BJ (cell line): ENCODE results near the gene TMEM151B. TPM values are rescaled to one million over a fixed set of nuclear protein-coding genes. Genes with fewer than 3 reads are reported as not detected.
"Not testable (repeated sequence)": the region's sequence is repeated elsewhere in the genome, so short reads cannot be mapped to it uniquely, and the experiment has no call there.

ENCODE experiments used
- CTCF ChIA-PET: fragments of 350-600 bp; formaldehyde crosslinking; extraction: SDS; loops from one replicate; lab custom pipeline; 2021; ENCODE audit warnings: antibody characterized with exemption, inconsistent platforms; lab: Yijun Ruan, JAX
- POLR2A ChIA-PET: fragments of 300-600 bp; sonication (Branson Sonifier 250); formaldehyde crosslinking; extraction: SDS; loops from one replicate; lab custom pipeline; 2021; ENCODE audit warnings: antibody characterized with exemption; lab: Charles Lee
- DNase-seq: peaks from one replicate; pipeline ENCODE4 v3.0.0-alpha.2; 2011; ENCODE audit warnings: low read depth
- H3K27me3 ChIP-seq: 2 replicates; pipeline ENCODE4 v1.6.0; 2011; ENCODE audit warnings: low read length; ENCODE audit not compliant: control insufficient read depth, insufficient read depth
- H3K36me3 ChIP-seq: 2 replicates; pipeline ENCODE4 v1.5.1; 2011; ENCODE audit warnings: low read length; ENCODE audit not compliant: control insufficient read depth, insufficient read depth
- H3K4me3 ChIP-seq: 2 replicates; pipeline ENCODE4 v1.5.1; 2011; ENCODE audit warnings: low read depth, mild to moderate bottlenecking, control low read depth, low read length
- polyA plus RNA-seq: library from polyadenylated mRNA; depleted of rRNA; stranded (reverse); fragments of >200 nt; gene quantifications from 2 replicates; pipeline ENCODE4 v1.2.3, GENCODE V29; 2011
- TF ChIP-seq, protein P1 (sequence below): IDR thresholded peaks from 2 replicates; pipeline ENCODE4 v1.5.1; 2011; ENCODE audit warnings: low read depth, mild to moderate bottlenecking, control low read depth, inconsistent platforms, low read length, moderate library complexity; ENCODE audit not compliant: insufficient read depth

The TMEM151B gene
- polyA plus RNA-seq, 1 experiment: not detected

DNA sequence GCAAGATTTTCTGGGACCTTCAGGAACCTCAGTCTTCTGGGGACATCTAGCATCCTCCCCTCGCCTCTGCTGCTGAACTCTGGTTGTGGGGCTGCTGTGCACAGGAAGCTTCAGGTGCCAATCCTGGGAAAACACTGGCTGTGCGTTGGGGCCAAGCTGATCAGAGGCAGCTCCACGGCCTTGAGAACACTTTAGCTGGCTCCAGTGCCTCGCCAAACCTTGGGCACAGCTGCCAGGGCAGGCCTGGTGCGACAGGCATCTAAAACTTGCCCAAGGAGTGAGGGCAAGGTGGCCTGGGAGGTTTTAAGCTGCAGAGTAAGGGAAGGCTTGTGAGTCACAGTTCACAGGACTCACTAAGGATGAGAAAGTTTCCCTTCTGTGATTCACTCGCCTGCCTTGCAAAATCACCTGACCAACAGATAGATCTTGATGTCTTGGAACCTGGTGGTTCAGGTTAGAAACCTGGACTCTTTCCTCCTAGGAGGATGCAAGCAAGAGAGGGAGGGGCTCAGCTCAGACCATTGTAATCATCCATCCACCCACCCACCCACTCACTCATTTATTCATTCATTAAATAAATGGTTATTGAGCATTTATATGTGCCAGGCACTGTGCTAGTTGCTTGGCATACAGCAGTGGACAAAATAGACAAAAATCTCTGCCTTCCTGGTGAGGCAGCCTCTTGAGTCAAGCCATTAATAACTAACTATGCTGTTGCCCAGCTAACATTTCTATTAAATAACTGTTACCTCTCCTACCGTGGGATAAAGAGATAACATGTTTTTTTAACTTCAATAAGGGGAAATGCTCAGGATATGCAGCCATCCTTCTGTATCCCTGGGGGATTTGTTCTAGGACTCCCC lies 69.7 kb downstream of the TMEM151B start:
- CTCF ChIA-PET: interaction anchor here (0.7 to 10.4 kb wide), 12 partner anchors 17 to 240 kb away, joined by 3 to 138 read pairs (median 4); partner anchors contain the start of genes AARS2, NFKBIE, SLC35B2 and TMEM151B
- POLR2A ChIA-PET: no interaction called here
- peaks cover 22% of the 10 kb centered on the region for H3K27me3 ChIP-seq

DNA sequence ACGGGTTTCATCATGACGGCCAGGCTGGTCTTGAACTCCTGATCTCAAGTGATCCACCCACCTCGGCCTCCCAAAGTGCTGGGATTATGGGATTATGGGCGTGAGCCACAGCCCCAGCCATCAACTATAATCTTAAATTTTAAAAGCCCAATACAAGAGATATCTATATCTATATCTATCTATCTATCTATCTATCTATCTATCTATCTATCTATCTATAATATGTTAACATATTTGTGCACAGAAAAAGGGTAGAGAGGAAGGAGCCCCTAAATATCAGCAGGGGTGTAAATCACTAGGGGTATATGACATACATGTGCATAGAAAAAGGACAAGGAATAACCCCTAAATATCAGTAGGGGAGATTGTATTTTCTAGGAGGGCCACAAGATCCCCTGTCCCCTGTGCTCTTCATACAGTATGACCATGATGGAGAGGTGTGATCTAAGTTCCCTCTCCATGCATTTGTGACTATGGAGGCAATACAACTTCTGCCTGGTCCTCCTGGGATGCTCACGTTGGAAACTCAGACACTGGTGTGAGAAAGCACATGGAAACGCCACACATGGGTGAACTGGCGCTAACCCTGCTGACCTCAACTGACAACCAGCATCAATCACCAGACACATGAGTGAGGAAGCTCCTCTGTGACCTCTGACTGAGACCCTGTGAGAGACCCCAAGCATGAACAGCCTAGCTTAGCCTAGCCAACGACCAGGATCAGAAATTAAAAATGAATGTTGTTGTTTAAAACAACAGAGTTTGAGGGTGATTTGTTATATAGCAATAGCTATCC lies 71.0 kb downstream of the TMEM151B start:
- H3K4me3 ChIP-seq: no peak overlapping the region
- no peaks in the 10 kb centered on the region for H3K36me3 ChIP-seq
- no peak for DNase-seq
- POLR2A ChIA-PET: no interaction called here
- H3K27me3 ChIP-seq: peaks cover 24% of the 10 kb centered on the region
- TF ChIP-seq, protein P1, sequence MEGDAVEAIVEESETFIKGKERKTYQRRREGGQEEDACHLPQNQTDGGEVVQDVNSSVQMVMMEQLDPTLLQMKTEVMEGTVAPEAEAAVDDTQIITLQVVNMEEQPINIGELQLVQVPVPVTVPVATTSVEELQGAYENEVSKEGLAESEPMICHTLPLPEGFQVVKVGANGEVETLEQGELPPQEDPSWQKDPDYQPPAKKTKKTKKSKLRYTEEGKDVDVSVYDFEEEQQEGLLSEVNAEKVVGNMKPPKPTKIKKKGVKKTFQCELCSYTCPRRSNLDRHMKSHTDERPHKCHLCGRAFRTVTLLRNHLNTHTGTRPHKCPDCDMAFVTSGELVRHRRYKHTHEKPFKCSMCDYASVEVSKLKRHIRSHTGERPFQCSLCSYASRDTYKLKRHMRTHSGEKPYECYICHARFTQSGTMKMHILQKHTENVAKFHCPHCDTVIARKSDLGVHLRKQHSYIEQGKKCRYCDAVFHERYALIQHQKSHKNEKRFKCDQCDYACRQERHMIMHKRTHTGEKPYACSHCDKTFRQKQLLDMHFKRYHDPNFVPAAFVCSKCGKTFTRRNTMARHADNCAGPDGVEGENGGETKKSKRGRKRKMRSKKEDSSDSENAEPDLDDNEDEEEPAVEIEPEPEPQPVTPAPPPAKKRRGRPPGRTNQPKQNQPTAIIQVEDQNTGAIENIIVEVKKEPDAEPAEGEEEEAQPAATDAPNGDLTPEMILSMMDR: no peak
- CTCF ChIA-PET: interaction anchor here (1.2 to 1.5 kb wide), 4 partner anchors 8 to 107 kb away, joined by 3 to 5 read pairs (median 4); partner anchors contain the start of gene AARS2

More for the DNA sequence above, 69.7 kb downstream of the TMEM151B start:
- Histone ChIP-seq H3K4me3 (no peak overlapping the region), H3K36me3 (no peaks in the 10 kb centered on the region)
- no peak for DNase-seq
- TF ChIP-seq, protein P1: no peak

DNA sequence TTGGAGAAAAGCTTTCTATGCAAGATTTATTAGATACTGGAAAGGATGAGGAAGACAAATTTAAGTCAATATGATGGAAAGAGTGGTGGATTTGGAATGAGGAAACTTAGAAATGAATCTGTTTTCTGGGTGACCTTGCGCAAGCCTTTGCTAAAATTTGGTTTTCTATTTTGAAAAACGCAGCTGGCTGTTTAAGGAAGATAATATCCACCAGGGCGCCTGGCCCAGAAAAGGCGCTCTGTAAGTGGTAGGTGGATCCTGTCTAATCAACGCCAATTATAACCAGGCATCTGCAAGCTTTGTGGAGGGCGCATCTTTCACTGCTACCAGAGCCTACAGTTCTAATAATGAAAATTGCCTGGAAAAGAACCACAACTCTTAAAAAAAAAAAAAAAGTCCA lies 71.8 kb downstream of the TMEM151B start:
- no peak for DNase-seq
- Histone ChIP-seq H3K27me3 (peaks cover 22% of the 10 kb centered on the region), H3K4me3 (no peak overlapping the region), H3K36me3 (no peaks in the 10 kb centered on the region)
- ChIA-PET POLR2A (no interaction called here), CTCF (interaction anchor here (0.7 to 1.8 kb wide), 6 partner anchors 9 to 108 kb away, joined by 3 to 6 read pairs (median 4); partner anchors contain the start of gene AARS2)
- TF ChIP-seq, protein P1: no peak

DNA sequence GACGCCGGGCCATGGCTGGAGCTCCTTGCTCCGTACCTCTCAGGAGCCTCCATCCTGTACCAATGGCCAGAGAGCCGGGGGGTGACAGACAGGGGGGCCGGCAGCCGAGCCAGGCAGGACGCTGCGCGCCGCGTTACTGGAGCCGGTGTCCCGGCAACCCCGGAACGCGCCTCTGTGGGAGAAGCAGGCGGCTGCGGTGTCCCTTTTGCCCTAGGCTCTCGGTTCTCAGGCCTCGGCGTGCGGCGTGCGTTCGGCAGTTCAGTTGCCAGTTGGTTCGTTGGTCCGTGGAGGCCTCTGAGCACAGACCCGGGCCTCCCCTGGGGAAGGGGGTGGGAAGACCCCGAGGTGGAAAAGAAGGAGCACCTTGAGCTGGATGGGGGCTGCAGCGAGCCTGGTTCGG lies 72.2 kb downstream of the TMEM151B start, which contains the start of gene SPATS1:
TSS of gene SPATS1 (plus strand) at position 162 of the 400 bp plus-strand sequence. CDS start 446 bp downstream, outside the sequence.
- no peak for DNase-seq
- TF ChIP-seq, protein P1: no peak
- Histone ChIP-seq H3K36me3 (no peaks in the 10 kb centered on the region), H3K4me3 (no peak within 1 kb of the TSS), H3K27me3 (peaks cover 22% of the 10 kb centered on the region)
- POLR2A ChIA-PET: no interaction called here
- CTCF ChIA-PET: interaction anchor here (0.7 to 1.8 kb wide), 7 partner anchors 10 to 292 kb away, joined by 3 to 6 read pairs (median 3); partner anchors contain the start of gene AARS2

DNA sequence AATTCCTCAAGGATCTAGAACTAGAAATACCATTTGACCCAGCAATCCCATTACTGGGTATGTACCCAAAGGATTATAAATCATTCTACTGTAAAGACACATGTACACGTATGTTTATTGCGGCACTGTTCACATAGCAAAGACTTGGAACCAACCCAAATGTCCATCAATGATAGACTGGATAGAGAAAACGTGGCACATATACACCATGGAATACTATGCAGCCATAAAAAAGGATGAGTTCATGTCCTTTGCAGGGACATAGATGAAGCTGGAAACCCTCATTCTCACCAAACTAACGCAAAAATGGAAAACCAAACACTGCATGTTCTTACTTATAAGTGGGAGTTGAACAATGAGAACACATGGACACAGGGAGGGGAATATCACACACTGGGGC lies 76.6 kb downstream of the TMEM151B start:
- DNase-seq, H3K36me3 ChIP-seq, H3K4me3 ChIP-seq, POLR2A ChIA-PET: not testable (repeated sequence)
- H3K27me3 ChIP-seq: peaks cover 19% of the 10 kb centered on the region
- CTCF ChIA-PET: interaction anchor here (1.1 to 1.4 kb wide), 4 partner anchors 9 to 78 kb away, joined by 3 to 6 read pairs (median 4); no protein-coding TSS in a partner anchor
